ENCODE data around the gene BRPF3. TPM values are rescaled to one million over a fixed set of nuclear protein-coding genes. Genes with fewer than 3 reads are reported as not detected.

The BRPF3 gene
- total RNA-seq, 3 donors from 2014 or later = 74.8 to 84.6 (median 75.9) TPM

- Histone ChIP-seq H3K4me1 (ENCODE audit: low read depth) (no peaks in the 10 kb centered on the region), H3K36me3 (ENCODE audit: low read depth) (no peaks in the 10 kb centered on the region), H3K9me3 (no peaks in the 10 kb centered on the region), H3K4me3 (no peak overlapping the region)
- ATAC-seq (no peak), DNase-seq (no peak)
- intact Hi-C loops (cut with DNase I, micrococcal nuclease) = no loop called here
- TF ChIP-seq, protein P1, sequence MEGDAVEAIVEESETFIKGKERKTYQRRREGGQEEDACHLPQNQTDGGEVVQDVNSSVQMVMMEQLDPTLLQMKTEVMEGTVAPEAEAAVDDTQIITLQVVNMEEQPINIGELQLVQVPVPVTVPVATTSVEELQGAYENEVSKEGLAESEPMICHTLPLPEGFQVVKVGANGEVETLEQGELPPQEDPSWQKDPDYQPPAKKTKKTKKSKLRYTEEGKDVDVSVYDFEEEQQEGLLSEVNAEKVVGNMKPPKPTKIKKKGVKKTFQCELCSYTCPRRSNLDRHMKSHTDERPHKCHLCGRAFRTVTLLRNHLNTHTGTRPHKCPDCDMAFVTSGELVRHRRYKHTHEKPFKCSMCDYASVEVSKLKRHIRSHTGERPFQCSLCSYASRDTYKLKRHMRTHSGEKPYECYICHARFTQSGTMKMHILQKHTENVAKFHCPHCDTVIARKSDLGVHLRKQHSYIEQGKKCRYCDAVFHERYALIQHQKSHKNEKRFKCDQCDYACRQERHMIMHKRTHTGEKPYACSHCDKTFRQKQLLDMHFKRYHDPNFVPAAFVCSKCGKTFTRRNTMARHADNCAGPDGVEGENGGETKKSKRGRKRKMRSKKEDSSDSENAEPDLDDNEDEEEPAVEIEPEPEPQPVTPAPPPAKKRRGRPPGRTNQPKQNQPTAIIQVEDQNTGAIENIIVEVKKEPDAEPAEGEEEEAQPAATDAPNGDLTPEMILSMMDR (IDR thresholded peaks at IDR 0.05) = no peak
Measured at GRCh38 chr6:36177166-36177565, 19.4 kb upstream of the BRPF3 start.

GRCh38 chr6:36178544-36178943 is 18.0 kb upstream of the BRPF3 start:
- H3K9me3 ChIP-seq = no peaks in the 10 kb centered on the region
- H3K4me1 ChIP-seq (ENCODE audit: low read depth) = no peaks in the 10 kb centered on the region
- TF ChIP-seq, protein P1 (IDR thresholded peaks at IDR 0.05) = no peak
- no peak for DNase-seq
- intact Hi-C loops (cut with DNase I, micrococcal nuclease) = no loop called here
- ATAC-seq = no peak
- H3K36me3 ChIP-seq (ENCODE audit: low read depth) = no peaks in the 10 kb centered on the region
- no peak overlapping the region for H3K4me3 ChIP-seq

- intact Hi-C loops (cut with DNase I, micrococcal nuclease) = no loop called here
- no peak for ATAC-seq
Measured at GRCh38 chr6:36180126-36180525, 16.4 kb upstream of the BRPF3 start.

GRCh38 chr6:36184311-36184710 is 12.2 kb upstream of the BRPF3 start:
- no peak for ATAC-seq
- TF ChIP-seq, protein P1 (IDR thresholded peaks at IDR 0.05) = no peak
- intact Hi-C loops (cut with DNase I, micrococcal nuclease) = no loop called here
- H3K4me3 ChIP-seq = no peak overlapping the region
- no peaks in the 10 kb centered on the region for H3K9me3 ChIP-seq
- no peaks in the 10 kb centered on the region for H3K4me1 ChIP-seq (ENCODE audit: low read depth)
- DNase-seq = no peak
- H3K36me3 ChIP-seq (ENCODE audit: low read depth) = no peaks in the 10 kb centered on the region

More at GRCh38 chr6:36180126-36180525, 16.4 kb upstream of the BRPF3 start:
- no peak overlapping the region for H3K4me3 ChIP-seq
- no peaks in the 10 kb centered on the region for H3K36me3 ChIP-seq (ENCODE audit: low read depth)
- H3K9me3 ChIP-seq = no peaks in the 10 kb centered on the region
- TF ChIP-seq, protein P1 (IDR thresholded peaks at IDR 0.05) = no peak
- DNase-seq = no peak
- no peaks in the 10 kb centered on the region for H3K4me1 ChIP-seq (ENCODE audit: low read depth)

GRCh38 chr6:36186199-36186598 is 10.3 kb upstream of the BRPF3 start:
- no peaks in the 10 kb centered on the region for H3K4me1 ChIP-seq (ENCODE audit: low read depth)
- intact Hi-C loops (cut with DNase I, micrococcal nuclease) = no loop called here
- TF ChIP-seq, protein P1 (IDR thresholded peaks at IDR 0.05) = no peak
- no peak for ATAC-seq
- H3K36me3 ChIP-seq (ENCODE audit: low read depth) = no peaks in the 10 kb centered on the region
- no peaks in the 10 kb centered on the region for H3K9me3 ChIP-seq
- no peak for DNase-seq
- no peak overlapping the region for H3K4me3 ChIP-seq

DNA sequence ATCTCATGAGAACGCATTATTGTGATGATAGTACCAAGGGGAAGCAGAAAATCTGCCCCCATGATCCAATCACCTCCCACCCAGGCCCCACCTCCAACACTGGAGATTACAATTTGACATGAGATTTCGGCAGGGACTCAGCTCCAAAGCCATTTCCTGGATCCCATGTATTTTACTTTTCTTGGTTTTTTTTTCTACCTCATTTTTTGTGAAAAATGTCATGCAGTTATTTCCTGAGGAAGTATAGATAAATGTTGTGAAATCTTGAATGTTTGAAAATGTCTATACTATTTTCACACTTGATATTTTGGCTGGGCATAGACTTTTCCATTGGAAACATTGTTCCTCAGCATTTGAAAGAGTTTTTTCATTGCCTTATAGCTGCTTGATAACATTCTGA is 9.1 kb upstream of the BRPF3 start:
- no peak for ATAC-seq
- no peaks in the 10 kb centered on the region for H3K36me3 ChIP-seq (ENCODE audit: low read depth)
- intact Hi-C loops (cut with DNase I, micrococcal nuclease) = no loop called here
- TF ChIP-seq, protein P1 (IDR thresholded peaks at IDR 0.05) = no peak
- no peaks in the 10 kb centered on the region for H3K4me1 ChIP-seq (ENCODE audit: low read depth)
- H3K4me3 ChIP-seq = no peak overlapping the region
- no peak for DNase-seq
- H3K9me3 ChIP-seq = no peaks in the 10 kb centered on the region

Data from mucosa of descending colon (tissue), 3 donors.